ENCODE results near the gene AP3B1.

- TF ChIP-seq, protein P1, sequence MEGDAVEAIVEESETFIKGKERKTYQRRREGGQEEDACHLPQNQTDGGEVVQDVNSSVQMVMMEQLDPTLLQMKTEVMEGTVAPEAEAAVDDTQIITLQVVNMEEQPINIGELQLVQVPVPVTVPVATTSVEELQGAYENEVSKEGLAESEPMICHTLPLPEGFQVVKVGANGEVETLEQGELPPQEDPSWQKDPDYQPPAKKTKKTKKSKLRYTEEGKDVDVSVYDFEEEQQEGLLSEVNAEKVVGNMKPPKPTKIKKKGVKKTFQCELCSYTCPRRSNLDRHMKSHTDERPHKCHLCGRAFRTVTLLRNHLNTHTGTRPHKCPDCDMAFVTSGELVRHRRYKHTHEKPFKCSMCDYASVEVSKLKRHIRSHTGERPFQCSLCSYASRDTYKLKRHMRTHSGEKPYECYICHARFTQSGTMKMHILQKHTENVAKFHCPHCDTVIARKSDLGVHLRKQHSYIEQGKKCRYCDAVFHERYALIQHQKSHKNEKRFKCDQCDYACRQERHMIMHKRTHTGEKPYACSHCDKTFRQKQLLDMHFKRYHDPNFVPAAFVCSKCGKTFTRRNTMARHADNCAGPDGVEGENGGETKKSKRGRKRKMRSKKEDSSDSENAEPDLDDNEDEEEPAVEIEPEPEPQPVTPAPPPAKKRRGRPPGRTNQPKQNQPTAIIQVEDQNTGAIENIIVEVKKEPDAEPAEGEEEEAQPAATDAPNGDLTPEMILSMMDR (conservative IDR thresholded peaks at IDR 0.05; ENCODE audit: low read length): no peak
- no peak for TF ChIP-seq EZH2phosphoT487 (IDR thresholded peaks at IDR 0.05; ENCODE audit: borderline replicate concordance)
These were observed 42.2 kb upstream of the AP3B1 start for GRCh38 chr5:78336698-78337097.
